Keratinocyte (primary cell): ENCODE measurements around the gene SHISAL2B. TPM values are rescaled to one million over a fixed set of nuclear protein-coding genes. Genes with fewer than 3 reads are reported as not detected.

Experiments used
- DNase-seq: peaks from one replicate; pipeline ENCODE4 v3.0.0-alpha.2; 2011; ENCODE audit warnings: low read depth, missing footprints, low spot score
- FAIRE-seq: peaks from 2 replicates; lab custom pipeline; 2011; peaks lifted over from hg19 to GRCh38; lab: Jason Lieb, UNC
- H2AFZ ChIP-seq: 2 replicates; pipeline ENCODE4 v1.6.0; 2012; ENCODE audit warnings: low read length, control low read depth, inconsistent platforms; ENCODE audit not compliant: control insufficient read depth
- H3K27ac ChIP-seq: 2 replicates; pipeline ENCODE4 v1.5.1; 2011; ENCODE audit warnings: low read length; ENCODE audit not compliant: control insufficient read depth, insufficient read depth
- H3K27me3 ChIP-seq: 3 replicates; pipeline ENCODE4 v1.6.0; 2011; ENCODE audit warnings: low read length; ENCODE audit not compliant: control insufficient read depth, insufficient read depth; ENCODE audit errors: extremely low read depth
- H3K36me3 ChIP-seq, 2 experiments: 2 replicates in 1 of 2; 3 replicates in 1 of 2; pipeline ENCODE4 v1.5.1; 2011; ENCODE audit warnings: low read length in 2 of 2, mild to moderate bottlenecking in 1 of 2; ENCODE audit not compliant: control insufficient read depth in 2 of 2, insufficient read depth in 2 of 2; ENCODE audit errors: extremely low read depth in 1 of 2
- H3K4me1 ChIP-seq: 3 replicates; pipeline ENCODE4 v1.5.1; 2011; ENCODE audit warnings: low read length; ENCODE audit not compliant: control insufficient read depth, insufficient read depth; ENCODE audit errors: extremely low read depth
- H3K4me2 ChIP-seq: 3 replicates; pipeline ENCODE4 v1.6.0; 2011; ENCODE audit warnings: low read depth, low read length; ENCODE audit not compliant: control insufficient read depth, insufficient read depth; ENCODE audit errors: extremely low read depth
- H3K4me3 ChIP-seq, 3 experiments: fragments of 200-600 bp in 1 of 3; sonication (generic) in 1 of 3; 2 replicates in 2 of 3; 3 replicates in 1 of 3; pipeline ENCODE4 v1.5.1; 2011 to 2016; ENCODE audit warnings: low read length in 3 of 3, mild to moderate bottlenecking in 3 of 3, control low read depth in 2 of 3, inconsistent platforms in 1 of 3, low read depth in 1 of 3, mixed read lengths in 1 of 3, mixed run types in 1 of 3, moderate library complexity in 1 of 3; ENCODE audit not compliant: control insufficient read depth in 2 of 3, insufficient read depth in 2 of 3; ENCODE audit errors: extremely low read depth in 1 of 3
- H3K79me2 ChIP-seq: 2 replicates; pipeline ENCODE4 v1.6.0; 2012; ENCODE audit warnings: low read length; ENCODE audit not compliant: control insufficient read depth, insufficient read depth
- H3K9ac ChIP-seq: 3 replicates; pipeline ENCODE4 v1.6.0; 2011; ENCODE audit warnings: low read length; ENCODE audit not compliant: control insufficient read depth, insufficient read depth; ENCODE audit errors: extremely low read depth
- H3K9me1 ChIP-seq: 3 replicates; pipeline ENCODE4 v1.6.0; 2011; ENCODE audit warnings: low read length; ENCODE audit not compliant: control insufficient read depth, insufficient read depth; ENCODE audit errors: extremely low read depth
- H3K9me3 ChIP-seq: 2 replicates; pipeline ENCODE4 v1.5.1; 2012; ENCODE audit warnings: low read depth, low read length; ENCODE audit not compliant: control insufficient read depth
- H4K20me1 ChIP-seq: 3 replicates; pipeline ENCODE4 v1.6.0; 2011; ENCODE audit warnings: low read length; ENCODE audit not compliant: control insufficient read depth, insufficient read depth; ENCODE audit errors: extremely low read depth
- CTCF ChIP-seq, 3 experiments: IDR thresholded peaks in 1 of 3; conservative IDR thresholded peaks in 1 of 3; optimal IDR thresholded peaks in 1 of 3; 2 replicates in 2 of 3; 3 replicates in 1 of 3; pipeline versions ENCODE3 to v1.5.1; 2011; ENCODE audit warnings: low read length in 3 of 3, mild to moderate bottlenecking in 3 of 3, moderate library complexity in 2 of 3, control low read depth in 1 of 3, inconsistent platforms in 1 of 3; ENCODE audit not compliant: insufficient read depth in 2 of 3; ENCODE audit errors: extremely low read depth in 1 of 3
- EZH2 ChIP-seq: IDR thresholded peaks from one replicate; pipeline ENCODE4 v1.6.1; 2012; ENCODE audit warnings: inconsistent platforms, mild to moderate bottlenecking, low read length, moderate library complexity
- dilution Hi-C: fragments of 300-500 bp; cut with MboI; formaldehyde crosslinking; loops from one replicate; pipeline ENCODE4 v1.7.0; 2020; ENCODE audit warnings: low sequenced_read_pairs; ENCODE audit not compliant: extremely low pct_ligation_motif_present
- polyA plus RNA-seq, 5 experiments: library from polyadenylated mRNA; depleted of rRNA in 3 of 5; stranded (reverse) in 3 of 5; stranded (forward) in 1 of 5; unstranded in 1 of 5; fragments of >200 nt; gene quantifications; 1 replicate in 1 of 5; 2 replicates in 3 of 5; 3 replicates in 1 of 5; pipeline versions ENCODE4 v1.2.1 to v1.2.3, GENCODE V29; 2011 to 2012; ENCODE audit warnings: missing spikeins in 2 of 5, low read depth in 1 of 5, low replicate concordance in 1 of 5

Gene SHISAL2B
- polyA plus RNA-seq, 1 donor (not counting 4 experiments of a cell fraction or from before 2014, with no cell fraction given): not detected

DNA sequence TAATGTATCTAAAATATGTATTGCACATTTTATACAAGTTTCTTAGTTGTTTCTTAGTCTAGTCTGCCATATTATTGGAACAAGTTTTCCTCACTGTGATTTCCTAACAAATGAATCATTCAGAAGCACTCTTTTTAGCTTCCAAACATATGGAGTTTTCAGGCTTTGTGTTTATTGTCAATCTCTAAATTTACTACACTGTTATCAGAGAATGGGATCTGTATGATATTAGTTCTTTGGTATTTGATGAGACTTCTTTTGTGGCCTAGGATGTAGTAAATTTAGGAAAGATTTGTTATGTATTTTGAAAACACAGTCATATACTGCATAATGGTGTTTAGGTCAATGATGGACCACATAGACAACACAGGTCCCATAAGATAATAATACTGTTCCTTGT, 52.5 kb downstream of the SHISAL2B start:
- dilution Hi-C loops: no loop called here
- no peak for DNase-seq
- Histone ChIP-seq H3K79me2 (peaks cover 21% of the 10 kb centered on the region), H3K4me3 (no peak overlapping the region), H3K27me3 (no peaks in the 10 kb centered on the region), H3K9me1 (no peaks in the 10 kb centered on the region), H3K36me3 (peaks cover 6 to 10% of the 10 kb centered on the region in 2 experiments), H3K9ac (no peak overlapping the region), H3K27ac (no peak overlapping the region), H3K4me1 (peaks cover 6% of the 10 kb centered on the region), H4K20me1 (no peaks in the 10 kb centered on the region), H3K9me3 (no peaks in the 10 kb centered on the region), H2AFZ (no peak overlapping the region), H3K4me2 (no peak overlapping the region)
- TF ChIP-seq CTCF (optimal IDR thresholded peaks at IDR 0.05 in 1 of 3, IDR thresholded peaks at IDR 0.05 in 1 of 3, conservative IDR thresholded peaks at IDR 0.05 in 1 of 3; ENCODE audit: extremely low read depth in 1 of 3, insufficient read depth in 2 of 3, low read length in 3 of 3) (no peak), EZH2 (no peak)
- FAIRE-seq: no peak

DNA sequence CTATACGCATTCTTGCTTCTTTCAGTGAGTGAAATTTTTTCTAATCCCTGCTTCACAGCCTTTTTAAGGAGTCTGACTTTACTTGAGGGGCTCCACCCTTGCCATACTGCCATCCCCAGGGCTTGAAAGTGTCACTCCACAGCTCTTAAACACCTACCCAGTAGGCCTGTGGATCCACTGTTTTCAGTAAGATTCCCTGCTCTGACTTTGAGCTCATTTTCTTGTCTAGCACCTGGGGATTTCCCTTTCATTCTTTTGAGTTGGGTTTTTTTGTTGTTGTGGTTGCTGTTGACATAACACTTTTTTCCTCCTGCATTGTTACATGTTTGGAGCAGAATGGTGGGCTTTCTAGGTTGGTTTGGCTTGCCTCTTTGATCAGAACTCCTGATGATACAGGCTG, 54.6 kb downstream of the SHISAL2B start:
- FAIRE-seq: no peak
- no peak for DNase-seq
- no peaks in the 10 kb centered on the region for H4K20me1 ChIP-seq
- H3K79me2 ChIP-seq: peaks cover 16% of the 10 kb centered on the region
- dilution Hi-C loops: no loop called here
- no peaks in the 10 kb centered on the region for H3K27me3 ChIP-seq
- H3K4me2 ChIP-seq: no peak overlapping the region
- peaks cover 6 to 8% of the 10 kb centered on the region in 2 experiments for H3K36me3 ChIP-seq
- TF ChIP-seq CTCF (optimal IDR thresholded peaks at IDR 0.05 in 1 of 3, IDR thresholded peaks at IDR 0.05 in 1 of 3, conservative IDR thresholded peaks at IDR 0.05 in 1 of 3; ENCODE audit: extremely low read depth in 1 of 3, insufficient read depth in 2 of 3, low read length in 3 of 3) (no peak), EZH2 (no peak)
- H3K9me1 ChIP-seq: no peaks in the 10 kb centered on the region
- no peak overlapping the region for H3K9ac ChIP-seq
- no peak overlapping the region for H3K27ac ChIP-seq
- H3K4me1 ChIP-seq: peaks cover 6% of the 10 kb centered on the region
- no peaks in the 10 kb centered on the region for H3K9me3 ChIP-seq
- H3K4me3 ChIP-seq: no peak overlapping the region
- H2AFZ ChIP-seq: no peak overlapping the region
